NCI-H748 (cell line): ENCODE data around the gene C14orf132.
A peak's percentile ranks its signal among the peaks of the same experiment; 100 is the strongest.
"Not testable (repeated sequence)": the region's sequence is repeated elsewhere in the genome, so short reads cannot be mapped to it uniquely, and the experiment has no call there.

ENCODE experiments used
- DNase-seq: peaks from one replicate; lab custom pipeline; 2025; ENCODE audit not compliant: unreplicated experiment; lab: John Stamatoyannopoulos, UW

C14orf132 gene

GRCh38 chr14:96038920-96039632 lies at the start of gene C14orf132:
Gene C14orf132, plus strand, starts transcription at chr14:96039362. Its CDS starts 139 bp downstream, at chr14:96039501.
- peak; percentile 81 for DNase-seq

GRCh38 chr14:95993768-95994592 lies 45.2 kb upstream of the C14orf132 start:
- DNase-seq: peak; percentile 81

- no peak for DNase-seq
Measured at GRCh38 chr14:95994593-95994928, 44.6 kb upstream of the C14orf132 start.

- DNase-seq: peak; percentile 41
Measured at GRCh38 chr14:95998656-95999055, 40.5 kb upstream of the C14orf132 start.

- DNase-seq: peak; percentile 60
Measured at GRCh38 chr14:96001866-96002497, 37.2 kb upstream of the C14orf132 start.

GRCh38 chr14:96002498-96002884 lies 36.7 kb upstream of the C14orf132 start:
- DNase-seq: no peak

GRCh38 chr14:96011131-96011530 lies 28.0 kb upstream of the C14orf132 start:
- no peak for DNase-seq

GRCh38 chr14:96011607-96012006 lies 27.6 kb upstream of the C14orf132 start:
- DNase-seq: no peak

GRCh38 chr14:96012757-96013156 lies 26.4 kb upstream of the C14orf132 start:
- DNase-seq: not testable (repeated sequence)

- DNase-seq: peak; percentile 15
Measured at GRCh38 chr14:96014176-96014575, 25.0 kb upstream of the C14orf132 start.

- peak; percentile 90 for DNase-seq
Measured at GRCh38 chr14:96016501-96017160, 22.5 kb upstream of the C14orf132 start.

GRCh38 chr14:96017882-96018281 lies 21.3 kb upstream of the C14orf132 start:
- no peak for DNase-seq

- DNase-seq: peak; percentile 12
Measured at GRCh38 chr14:96027431-96028355, 11.5 kb upstream of the C14orf132 start.

GRCh38 chr14:96029089-96029645 lies 10.0 kb upstream of the C14orf132 start:
- no peak for DNase-seq

- DNase-seq: no peak
Measured at GRCh38 chr14:96030108-96030760, 8.9 kb upstream of the C14orf132 start.

GRCh38 chr14:96031691-96032090 lies 7.5 kb upstream of the C14orf132 start:
- DNase-seq: no peak

GRCh38 chr14:96035456-96035855 lies 3.7 kb upstream of the C14orf132 start:
- DNase-seq: no peak

GRCh38 chr14:96037891-96038557 lies 1.1 kb upstream of the C14orf132 start:
- DNase-seq: peak; percentile 71

GRCh38 chr14:96038558-96038919 lies 623 bp upstream of the C14orf132 start:
- peak; percentile 76 for DNase-seq
